NCI-H1694 (cell line): ENCODE measurements around the gene SLC9C1.

Experiments
- DNase-seq: peaks from one replicate; lab custom pipeline; 2025; lab: John Stamatoyannopoulos, UW

The SLC9C1 gene

DNA sequence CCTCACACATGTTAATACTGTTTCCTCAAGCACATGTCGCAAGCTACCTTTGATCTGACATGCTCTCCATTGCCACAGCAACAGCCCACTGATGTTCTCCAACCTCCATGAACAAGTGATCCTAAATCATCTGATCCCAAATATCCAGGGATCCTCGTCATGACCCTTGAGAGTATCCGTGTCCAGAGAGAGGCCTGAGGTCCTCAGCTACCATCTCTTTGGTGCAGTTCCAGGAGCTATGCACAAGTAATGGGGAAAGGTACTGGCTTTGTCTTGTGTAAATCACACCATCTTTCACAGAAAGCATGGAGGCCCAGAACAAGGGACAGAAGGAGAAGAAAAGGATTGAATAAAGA lies 163.4 kb downstream of the SLC9C1 start:
- DNase-seq: no peak

- DNase-seq: no peak
Observed at GRCh38 chr3:112129925-112130637, 163.9 kb downstream of the SLC9C1 start.

DNA sequence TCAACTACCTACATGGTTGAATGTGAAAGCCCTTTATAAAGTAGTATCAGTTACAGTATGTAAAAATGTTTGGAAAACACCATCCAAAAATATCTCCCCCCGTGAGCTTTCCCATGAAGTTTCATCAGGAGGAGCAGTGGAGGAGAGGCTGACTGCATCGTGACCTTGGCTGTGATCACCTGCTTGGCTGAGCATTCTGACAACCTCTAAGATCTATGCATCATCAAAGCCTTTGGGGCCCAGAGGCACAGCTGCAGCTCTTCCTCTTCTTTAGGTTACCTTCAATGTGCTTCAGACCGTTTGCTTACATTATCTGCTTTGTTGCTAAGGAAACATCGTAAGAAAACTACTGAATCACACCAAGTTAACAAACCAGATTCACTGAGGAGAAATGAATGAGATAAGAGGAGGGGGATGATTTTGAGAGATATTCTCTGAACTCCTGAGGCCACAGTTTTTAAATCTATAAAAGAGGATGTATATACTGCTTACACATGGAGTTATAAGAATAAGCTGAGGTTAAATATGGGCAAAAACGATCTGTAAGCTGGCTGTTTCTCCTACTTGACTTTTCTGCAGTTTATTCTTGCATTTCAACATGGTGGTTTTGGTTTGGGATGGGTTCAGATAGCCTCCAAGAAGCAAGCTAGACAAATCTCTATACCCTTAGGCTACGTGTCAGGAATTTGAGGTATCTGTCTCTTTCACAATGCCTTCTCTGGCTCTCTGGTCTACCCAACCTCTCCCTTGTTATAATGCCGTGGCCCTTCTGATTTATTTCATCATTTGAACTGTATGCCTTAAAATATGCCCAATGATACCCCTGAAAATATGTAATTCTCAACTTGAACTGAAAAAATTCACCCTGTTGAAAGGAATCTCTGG lies 164.9 kb downstream of the SLC9C1 start:
- DNase-seq: no peak

GRCh38 chr3:112127522-112128494 lies 166.2 kb downstream of the SLC9C1 start:
- no peak for DNase-seq

GRCh38 chr3:112126511-112126911 lies 167.5 kb downstream of the SLC9C1 start:
- DNase-seq: no peak

- no peak for DNase-seq
Observed at GRCh38 chr3:112124907-112125607, 169.0 kb downstream of the SLC9C1 start.

- no peak for DNase-seq
Observed at GRCh38 chr3:112123548-112123947, 170.5 kb downstream of the SLC9C1 start.

DNA sequence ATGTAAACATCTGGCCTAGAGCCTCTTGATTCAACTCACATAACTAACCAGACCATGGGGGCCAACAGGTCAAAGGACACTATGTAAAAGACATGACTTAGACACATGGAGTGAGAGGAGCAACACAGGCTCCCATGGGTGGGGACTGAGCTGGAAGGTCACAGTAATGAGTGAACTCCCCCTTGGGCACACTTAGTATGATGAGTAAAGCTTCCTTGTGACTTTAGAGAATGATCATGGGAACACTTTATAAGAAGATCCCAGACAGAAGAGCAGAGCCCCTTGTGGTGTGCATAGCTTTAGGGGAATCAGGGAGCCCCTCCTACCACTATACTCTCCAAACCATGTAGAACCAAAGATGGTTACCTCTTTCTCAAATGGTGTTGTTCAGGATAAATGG lies 171.1 kb downstream of the SLC9C1 start:
- DNase-seq: no peak

GRCh38 chr3:112121577-112122547 lies 172.2 kb downstream of the SLC9C1 start:
- no peak for DNase-seq

GRCh38 chr3:112119962-112120836 lies 173.8 kb downstream of the SLC9C1 start:
- no peak for DNase-seq

- no peak for DNase-seq
Observed at GRCh38 chr3:112117841-112118571, 176.0 kb downstream of the SLC9C1 start.

- DNase-seq: no peak
Observed at GRCh38 chr3:112117415-112117814, 176.6 kb downstream of the SLC9C1 start.

DNA sequence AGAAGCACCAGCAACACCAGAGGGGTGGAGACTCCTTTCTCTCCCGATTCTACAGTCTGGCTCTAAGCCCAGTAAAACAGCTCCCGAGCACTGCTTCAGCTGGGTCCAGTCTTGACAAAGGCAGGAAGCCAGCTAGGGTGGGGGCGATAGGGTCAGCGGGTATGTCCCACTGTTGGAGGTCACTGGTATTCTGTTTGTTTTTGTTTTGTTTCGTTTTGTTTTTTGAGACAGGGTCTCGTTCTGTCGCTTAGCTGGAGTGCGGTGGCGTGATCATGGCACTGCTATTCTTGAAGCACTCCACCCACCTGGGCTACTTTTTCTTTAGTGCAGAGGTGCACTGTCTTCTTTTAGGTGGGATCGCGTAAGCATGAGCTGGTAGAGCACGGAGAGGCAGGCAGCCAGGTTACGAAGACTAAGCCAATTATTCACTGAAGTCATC lies 177.2 kb downstream of the SLC9C1 start:
- no peak for DNase-seq

- DNase-seq: no peak
Observed at GRCh38 chr3:112115806-112116383, 178.1 kb downstream of the SLC9C1 start.

DNA sequence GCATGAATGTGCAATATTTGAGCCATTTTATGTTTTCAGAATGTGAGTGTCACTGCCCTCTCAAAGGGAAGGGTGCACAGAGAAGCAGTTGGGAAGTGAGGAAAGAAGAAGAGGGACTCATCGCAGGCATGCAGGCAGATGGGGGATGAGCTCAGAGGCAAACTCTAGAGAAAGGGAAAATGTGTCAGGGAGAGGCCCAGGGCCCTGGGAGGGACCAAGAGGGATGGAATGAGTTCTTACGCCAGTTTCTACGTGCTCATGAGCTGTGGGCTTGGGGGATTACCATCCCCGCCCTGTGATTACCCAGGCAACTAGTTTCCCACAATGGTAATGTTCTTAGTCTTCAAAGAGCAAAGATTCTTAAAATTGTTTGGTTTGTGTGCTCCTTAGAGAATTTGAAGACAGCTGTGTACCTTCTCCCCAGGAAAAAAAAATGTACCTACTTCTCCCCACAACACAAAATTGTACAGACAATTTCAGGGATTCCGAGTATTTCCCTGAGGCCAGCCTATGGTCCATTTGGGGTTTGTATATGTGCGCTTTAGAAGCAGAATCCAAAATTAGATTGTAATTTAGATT lies 178.8 kb downstream of the SLC9C1 start:
- DNase-seq: no peak

DNA sequence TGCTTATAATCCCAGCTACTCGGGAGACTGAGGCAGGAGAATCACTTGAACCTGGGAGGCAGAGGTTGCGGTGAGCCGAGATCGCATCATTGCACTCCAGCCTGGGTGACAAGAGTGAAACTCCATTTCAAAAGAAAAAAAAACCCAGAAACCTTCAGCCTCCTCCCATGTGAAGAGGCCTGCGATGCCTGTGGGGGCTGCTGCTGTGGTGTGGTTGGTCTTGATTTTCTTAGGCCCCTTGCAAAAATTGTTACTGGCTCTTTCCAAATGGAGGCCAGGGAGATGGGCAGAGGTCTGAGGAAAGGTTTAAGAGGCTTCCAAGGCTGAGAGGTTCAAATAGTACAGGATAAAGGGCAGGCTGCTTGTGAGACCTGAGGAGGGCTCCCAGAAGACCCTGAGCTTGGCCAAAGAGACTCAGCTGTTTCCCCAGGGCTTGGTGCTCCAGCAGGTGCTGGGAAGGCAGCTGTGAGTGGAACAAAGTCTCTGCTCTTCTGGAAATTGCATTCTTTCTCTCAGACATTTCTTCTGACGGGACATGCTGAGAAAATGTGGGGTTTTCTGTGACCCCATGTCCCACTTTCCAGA lies 179.3 kb downstream of the SLC9C1 start:
- no peak for DNase-seq

- peak; percentile 56 for DNase-seq
Observed at GRCh38 chr3:112111785-112112402, 182.1 kb downstream of the SLC9C1 start.
